Neural cell (in vitro differentiated cells): ENCODE data around the gene FOXL2. TPM values are rescaled to one million over a fixed set of nuclear protein-coding genes. Genes with fewer than 3 reads are reported as not detected.

ENCODE experiments used
- H2AFZ ChIP-seq: fragments of 200-600, 300-800 bp; sonication (generic), shearing (Covaris generic); 2 replicates; pipeline ENCODE4 v1.6.0; 2014; ENCODE audit warnings: low read depth, mild to moderate bottlenecking, antibody characterized with exemption, low read length, moderate library complexity
- H3F3A ChIP-seq: fragments of 200-600 bp; shearing (Covaris generic); 2 replicates; pipeline ENCODE4 v1.6.1; 2016; ENCODE audit warnings: mild to moderate bottlenecking, moderate library complexity, mixed read lengths, antibody characterized with exemption, low read length; ENCODE audit not compliant: insufficient read depth, poor library complexity, severe bottlenecking
- H3K27ac ChIP-seq: fragments of 200-600, 300-800 bp; sonication (generic), shearing (Covaris generic); 2 replicates; pipeline ENCODE4 v1.5.1; 2014; ENCODE audit warnings: mild to moderate bottlenecking, low read length, moderate library complexity
- H3K27me3 ChIP-seq: fragments of 300-800, 200-600 bp; sonication (generic), shearing (Covaris generic); 2 replicates; pipeline ENCODE4 v1.6.0; 2014; ENCODE audit warnings: mild to moderate bottlenecking, low read depth, low read length, moderate library complexity; ENCODE audit not compliant: insufficient read depth
- H3K36me3 ChIP-seq: fragments of 300-800, 200-600 bp; sonication (generic), shearing (Covaris generic); 2 replicates; pipeline ENCODE4 v1.5.1; 2014; ENCODE audit warnings: mild to moderate bottlenecking, antibody characterized with exemption, low read length, moderate library complexity; ENCODE audit not compliant: insufficient read depth
- H3K4me2 ChIP-seq: fragments of 300-800, 200-600 bp; sonication (generic), shearing (Covaris generic); 2 replicates; pipeline ENCODE4 v1.6.0; 2014; ENCODE audit warnings: mild to moderate bottlenecking, low read length
- H3K4me3 ChIP-seq: fragments of 300-800, 200-600 bp; sonication (generic), shearing (Covaris generic); 2 replicates; pipeline ENCODE4 v1.5.1; 2014; ENCODE audit warnings: mild to moderate bottlenecking, low read length, moderate library complexity
- H3K79me2 ChIP-seq: fragments of 200-600 bp; shearing (Covaris generic); replicated peaks from 2 replicates; pipeline ENCODE4 v1.6.0; 2014; ENCODE audit warnings: mild to moderate bottlenecking, low read length, moderate library complexity; ENCODE audit not compliant: insufficient read depth
- H3K9ac ChIP-seq: fragments of 300-800, 200-600 bp; sonication (generic), shearing (Covaris generic); 2 replicates; pipeline ENCODE4 v1.6.1; 2016; ENCODE audit warnings: mild to moderate bottlenecking, low read length, mixed read lengths
- H3K9me2 ChIP-seq: fragments of 200-600 bp; shearing (Covaris generic); 2 replicates; pipeline ENCODE4 v1.6.1; 2016; ENCODE audit warnings: mild to moderate bottlenecking, low read length, mixed read lengths; ENCODE audit not compliant: insufficient read depth
- H3K9me3 ChIP-seq: fragments of 200-600, 300-800 bp; sonication (generic), shearing (Covaris generic); 2 replicates; pipeline ENCODE4 v1.6.1; 2016; ENCODE audit warnings: mild to moderate bottlenecking, mixed run types, low read length, moderate library complexity, mixed read lengths
- H4K20me1 ChIP-seq: fragments of 200-600 bp; shearing (Covaris generic); 2 replicates; pipeline ENCODE4 v1.6.1; 2016; ENCODE audit warnings: mild to moderate bottlenecking, mixed run types; ENCODE audit not compliant: insufficient read depth
- EP300 ChIP-seq: fragments of 450-650 bp; conservative IDR thresholded peaks from 2 replicates; pipeline ENCODE4 v1.6.1; 2014; ENCODE audit warnings: antibody characterized with exemption, mild to moderate bottlenecking, moderate library complexity; ENCODE audit not compliant: poor library complexity, severe bottlenecking
- EZH2 ChIP-seq: fragments of 200-600, 300-800 bp; shearing (Covaris generic), sonication (generic); IDR thresholded peaks from 2 replicates; pipeline ENCODE4 v1.6.1; 2014; ENCODE audit warnings: antibody characterized with exemption, low read length, borderline replicate concordance, mild to moderate bottlenecking; ENCODE audit not compliant: insufficient read depth, poor library complexity, severe bottlenecking
- MXI1 ChIP-seq: fragments of 450-650 bp; conservative IDR thresholded peaks from 2 replicates; pipeline ENCODE4 v1.6.1; 2014; ENCODE audit warnings: antibody characterized with exemption, mild to moderate bottlenecking; ENCODE audit not compliant: poor library complexity, severe bottlenecking
- POLR2AphosphoS5 ChIP-seq: IDR thresholded peaks from 2 replicates; pipeline ENCODE4 v1.6.1; 2012
- RAD21 ChIP-seq: fragments of 450-650 bp; conservative IDR thresholded peaks from 2 replicates; pipeline ENCODE4 v1.6.1; 2014; ENCODE audit warnings: antibody characterized with exemption, mild to moderate bottlenecking, moderate library complexity
- SMC3 ChIP-seq: fragments of 450-650 bp; conservative IDR thresholded peaks from 2 replicates; pipeline ENCODE4 v1.6.1; 2014; ENCODE audit warnings: antibody characterized with exemption, mild to moderate bottlenecking, moderate library complexity; ENCODE audit not compliant: poor library complexity
- TAF1 ChIP-seq: IDR thresholded peaks from 2 replicates; pipeline ENCODE4 v1.6.1; 2012; ENCODE audit warnings: low read depth
- polyA plus RNA-seq: library from polyadenylated mRNA; depleted of rRNA; stranded (reverse); fragments of >200 nt; gene quantifications from 2 replicates; pipeline ENCODE4 v1.2.3, GENCODE V29; 2014
- TF ChIP-seq, protein P1 (sequence below): IDR thresholded peaks from 2 replicates; pipeline ENCODE4 v1.6.1; 2012; ENCODE audit warnings: borderline replicate concordance
- TF ChIP-seq, protein P2 (sequence below): fragments of 450-650 bp; IDR thresholded peaks from 2 replicates; pipeline ENCODE4 v1.5.1; 2014; ENCODE audit warnings: antibody characterized with exemption, mild to moderate bottlenecking, moderate library complexity; ENCODE audit not compliant: poor library complexity, severe bottlenecking

Gene FOXL2
- polyA plus RNA-seq, 1 donor from 2014 or later = not detected

- TF ChIP-seq RAD21 (no peak), EZH2 (no peak), TAF1 (no peak), MXI1 (no peak), POLR2AphosphoS5 (no peak), SMC3 (no peak), EP300 (no peak)
- TF ChIP-seq, protein P1, sequence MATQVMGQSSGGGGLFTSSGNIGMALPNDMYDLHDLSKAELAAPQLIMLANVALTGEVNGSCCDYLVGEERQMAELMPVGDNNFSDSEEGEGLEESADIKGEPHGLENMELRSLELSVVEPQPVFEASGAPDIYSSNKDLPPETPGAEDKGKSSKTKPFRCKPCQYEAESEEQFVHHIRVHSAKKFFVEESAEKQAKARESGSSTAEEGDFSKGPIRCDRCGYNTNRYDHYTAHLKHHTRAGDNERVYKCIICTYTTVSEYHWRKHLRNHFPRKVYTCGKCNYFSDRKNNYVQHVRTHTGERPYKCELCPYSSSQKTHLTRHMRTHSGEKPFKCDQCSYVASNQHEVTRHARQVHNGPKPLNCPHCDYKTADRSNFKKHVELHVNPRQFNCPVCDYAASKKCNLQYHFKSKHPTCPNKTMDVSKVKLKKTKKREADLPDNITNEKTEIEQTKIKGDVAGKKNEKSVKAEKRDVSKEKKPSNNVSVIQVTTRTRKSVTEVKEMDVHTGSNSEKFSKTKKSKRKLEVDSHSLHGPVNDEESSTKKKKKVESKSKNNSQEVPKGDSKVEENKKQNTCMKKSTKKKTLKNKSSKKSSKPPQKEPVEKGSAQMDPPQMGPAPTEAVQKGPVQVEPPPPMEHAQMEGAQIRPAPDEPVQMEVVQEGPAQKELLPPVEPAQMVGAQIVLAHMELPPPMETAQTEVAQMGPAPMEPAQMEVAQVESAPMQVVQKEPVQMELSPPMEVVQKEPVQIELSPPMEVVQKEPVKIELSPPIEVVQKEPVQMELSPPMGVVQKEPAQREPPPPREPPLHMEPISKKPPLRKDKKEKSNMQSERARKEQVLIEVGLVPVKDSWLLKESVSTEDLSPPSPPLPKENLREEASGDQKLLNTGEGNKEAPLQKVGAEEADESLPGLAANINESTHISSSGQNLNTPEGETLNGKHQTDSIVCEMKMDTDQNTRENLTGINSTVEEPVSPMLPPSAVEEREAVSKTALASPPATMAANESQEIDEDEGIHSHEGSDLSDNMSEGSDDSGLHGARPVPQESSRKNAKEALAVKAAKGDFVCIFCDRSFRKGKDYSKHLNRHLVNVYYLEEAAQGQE = no peak
- TF ChIP-seq, protein P2, sequence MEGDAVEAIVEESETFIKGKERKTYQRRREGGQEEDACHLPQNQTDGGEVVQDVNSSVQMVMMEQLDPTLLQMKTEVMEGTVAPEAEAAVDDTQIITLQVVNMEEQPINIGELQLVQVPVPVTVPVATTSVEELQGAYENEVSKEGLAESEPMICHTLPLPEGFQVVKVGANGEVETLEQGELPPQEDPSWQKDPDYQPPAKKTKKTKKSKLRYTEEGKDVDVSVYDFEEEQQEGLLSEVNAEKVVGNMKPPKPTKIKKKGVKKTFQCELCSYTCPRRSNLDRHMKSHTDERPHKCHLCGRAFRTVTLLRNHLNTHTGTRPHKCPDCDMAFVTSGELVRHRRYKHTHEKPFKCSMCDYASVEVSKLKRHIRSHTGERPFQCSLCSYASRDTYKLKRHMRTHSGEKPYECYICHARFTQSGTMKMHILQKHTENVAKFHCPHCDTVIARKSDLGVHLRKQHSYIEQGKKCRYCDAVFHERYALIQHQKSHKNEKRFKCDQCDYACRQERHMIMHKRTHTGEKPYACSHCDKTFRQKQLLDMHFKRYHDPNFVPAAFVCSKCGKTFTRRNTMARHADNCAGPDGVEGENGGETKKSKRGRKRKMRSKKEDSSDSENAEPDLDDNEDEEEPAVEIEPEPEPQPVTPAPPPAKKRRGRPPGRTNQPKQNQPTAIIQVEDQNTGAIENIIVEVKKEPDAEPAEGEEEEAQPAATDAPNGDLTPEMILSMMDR = no peak
- H3K27me3 ChIP-seq = no peaks in the 10 kb centered on the region
- no peaks in the 10 kb centered on the region for H4K20me1 ChIP-seq
- no peak overlapping the region for H3K9ac ChIP-seq
- no peak overlapping the region for H3K27ac ChIP-seq
- H3F3A ChIP-seq = no peaks in the 10 kb centered on the region
- no peaks in the 10 kb centered on the region for H3K9me2 ChIP-seq
- H2AFZ ChIP-seq = no peak overlapping the region
- H3K36me3 ChIP-seq = no peaks in the 10 kb centered on the region
- H3K4me2 ChIP-seq = no peak overlapping the region
- no peaks in the 10 kb centered on the region for H3K79me2 ChIP-seq
- no peaks in the 10 kb centered on the region for H3K9me3 ChIP-seq
- no peak overlapping the region for H3K4me3 ChIP-seq
Measured at GRCh38 chr3:138984816-138985215, 37.9 kb upstream of the FOXL2 start.

DNA sequence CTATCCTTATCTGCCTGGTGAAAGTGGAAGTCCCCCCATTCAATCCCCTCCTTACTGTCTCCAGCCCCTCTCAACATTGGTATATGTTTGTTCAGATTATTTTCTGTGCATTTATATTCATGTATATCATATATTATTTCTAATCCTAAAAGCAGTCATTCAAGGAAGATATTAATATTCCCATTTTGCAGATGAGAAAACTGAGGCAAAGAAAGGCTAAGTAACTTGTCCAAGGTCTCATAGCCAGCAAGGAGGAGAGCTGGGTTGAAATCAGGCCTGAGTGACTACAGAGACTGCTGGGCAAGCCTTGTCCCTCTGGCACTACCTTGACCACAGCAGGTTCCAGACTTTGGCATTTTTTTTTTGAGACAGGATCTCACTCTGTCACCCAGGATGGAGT, 29.1 kb upstream of the FOXL2 start:
- Histone ChIP-seq H3K4me2 (no peak overlapping the region), H3F3A (no peaks in the 10 kb centered on the region), H3K4me3 (no peak overlapping the region), H3K9ac (no peak overlapping the region), H3K27me3 (no peaks in the 10 kb centered on the region), H2AFZ (no peak overlapping the region), H3K79me2 (no peaks in the 10 kb centered on the region), H3K27ac (no peak overlapping the region), H3K36me3 (no peaks in the 10 kb centered on the region), H3K9me2 (no peaks in the 10 kb centered on the region), H4K20me1 (no peaks in the 10 kb centered on the region), H3K9me3 (no peaks in the 10 kb centered on the region)
- no peak for TF ChIP-seq MXI1
- no peak for TF ChIP-seq POLR2AphosphoS5
- no peak for TF ChIP-seq TAF1
- TF ChIP-seq EZH2 = no peak
- no peak for TF ChIP-seq EP300
- TF ChIP-seq, protein P1 = no peak
- TF ChIP-seq RAD21 = no peak
- no peak for TF ChIP-seq SMC3
- TF ChIP-seq, protein P2 = no peak
